K562 (cell line): ENCODE measurements around the gene LMNA. TPM values are rescaled to one million over a fixed set of nuclear protein-coding genes. Genes with fewer than 3 reads are reported as not detected.
A peak's percentile ranks its signal among the peaks of the same experiment; 100 is the strongest.

Experiments used
- ATAC-seq: fragments of 200-7000 bp; cut with Tn5 transposase; 3 replicates; pipeline ENCODE4 v1.9.1; 2020; ENCODE audit warnings: moderate library complexity
- BruUV-seq: library from RNA; stranded (reverse); fragments of 400-500 nt; replicated peaks from 2 replicates; lab custom pipeline; 2021; lab: Mats Ljungman, UMichigan
- CTCF ChIA-PET: fragments of 300-600 bp; formaldehyde crosslinking; extraction: SDS; loops from one replicate; lab custom pipeline; 2021; ENCODE audit warnings: low intra/inter-chr PET ratio; lab: Yijun Ruan, JAX
- POLR2A ChIA-PET: fragments of 300-600, 350-650 bp; sonication (Branson Sonifier 250); formaldehyde crosslinking; extraction: SDS; loops from one replicate; lab custom pipeline; 2021; ENCODE audit warnings: antibody characterized with exemption, inconsistent platforms; lab: Yijun Ruan, JAX
- DNase-seq, 4 experiments: peaks; one replicate each; pipeline versions ENCODE4 v3.0.0 to v3.0.0-alpha.2; 2011 to 2018; ENCODE audit warnings: low spot score in 3 of 4, mixed read lengths in 3 of 4; ENCODE audit errors: extremely low read depth in 1 of 4
- FAIRE-seq: peaks from 2 replicates; lab custom pipeline; 2011; peaks lifted over from hg19 to GRCh38; lab: Jason Lieb, UNC
- H2AFZ ChIP-seq: 2 replicates; pipeline ENCODE4 v1.6.0; 2011; ENCODE audit warnings: low read depth, low read length, control low read depth, inconsistent platforms
- H3K27ac ChIP-seq: fragments of 200-600 bp; 3 replicates; pipeline ENCODE4 v1.8.0; 2011; ENCODE audit warnings: low read depth, mild to moderate bottlenecking, control low read depth, inconsistent platforms, low read length, moderate library complexity, mixed read lengths; ENCODE audit errors: extremely low read depth
- H3K27me3 ChIP-seq, 2 experiments: fragments of 300-600 bp in 1 of 2; 2 replicates in 1 of 2; 3 replicates in 1 of 2; pipeline versions ENCODE4 v1.6.0 to v1.8.0; 2011; ENCODE audit warnings: inconsistent platforms in 2 of 2, low read length in 2 of 2, mild to moderate bottlenecking in 1 of 2, mixed read lengths in 1 of 2, moderate library complexity in 1 of 2; ENCODE audit not compliant: control insufficient read depth in 2 of 2, insufficient read depth in 2 of 2
- H3K36me3 ChIP-seq: fragments of 300-600 bp; 3 replicates; pipeline ENCODE4 v1.8.0; 2011; ENCODE audit warnings: mild to moderate bottlenecking, low read length, inconsistent platforms; ENCODE audit not compliant: control insufficient read depth, insufficient read depth
- H3K4me1 ChIP-seq, 2 experiments: fragments of 200-600 bp in 1 of 2; replicated peaks in 1 of 2; 2 replicates in 1 of 2; 3 replicates in 1 of 2; pipeline versions ENCODE4 v1.5.1 to v1.8.0; 2011; ENCODE audit warnings: inconsistent platforms in 2 of 2, low read length in 2 of 2, mild to moderate bottlenecking in 1 of 2, mixed read lengths in 1 of 2, moderate library complexity in 1 of 2; ENCODE audit not compliant: control insufficient read depth in 2 of 2, insufficient read depth in 2 of 2
- H3K4me2 ChIP-seq: 2 replicates; pipeline ENCODE4 v1.6.1; 2011; ENCODE audit warnings: low read length, control low read depth, inconsistent platforms, mixed read lengths; ENCODE audit not compliant: insufficient read depth
- H3K4me3 ChIP-seq: fragments of 200-600 bp; sonication (generic), shearing (Covaris generic); 2 replicates; pipeline ENCODE4 v1.5.1; 2016; ENCODE audit warnings: control low read depth, inconsistent platforms
- H3K79me2 ChIP-seq: fragments of 200-600 bp; 3 replicates; pipeline ENCODE4 v1.8.0; 2011; ENCODE audit warnings: low read length, inconsistent platforms; ENCODE audit not compliant: control insufficient read depth, insufficient read depth
- H3K9ac ChIP-seq, 2 experiments: 2 replicates each; pipeline versions ENCODE4 v1.6.0 to v1.6.1; 2011; ENCODE audit warnings: low read depth in 2 of 2, low read length in 2 of 2, control low read depth in 1 of 2, inconsistent platforms in 1 of 2, mild to moderate bottlenecking in 1 of 2, mixed read lengths in 1 of 2; ENCODE audit not compliant: insufficient read depth in 1 of 2
- H3K9me1 ChIP-seq: one replicate; pipeline ENCODE4 v1.6.0; 2011; ENCODE audit warnings: inconsistent platforms, mild to moderate bottlenecking, low read length, moderate library complexity; ENCODE audit not compliant: control insufficient read depth, insufficient read depth
- H3K9me3 ChIP-seq: replicated peaks from 2 replicates; pipeline ENCODE4 v1.5.1; 2011; ENCODE audit warnings: low read depth, low read length, inconsistent platforms; ENCODE audit not compliant: control insufficient read depth, insufficient read depth
- H4K20me1 ChIP-seq: replicated peaks from 2 replicates; pipeline ENCODE4 v1.6.1; 2011; ENCODE audit warnings: low read length, inconsistent platforms, mixed read lengths; ENCODE audit not compliant: control insufficient read depth, insufficient read depth
- ARID1B ChIP-seq: fragments of 450-650 bp; IDR thresholded peaks from 2 replicates; pipeline ENCODE4 v1.6.1; 2016; ENCODE audit warnings: antibody characterized with exemption, mild to moderate bottlenecking, inconsistent platforms
- BRD9 ChIP-seq: fragments of 450-650 bp; IDR thresholded peaks from 2 replicates; pipeline ENCODE4 v1.6.1; 2018; ENCODE audit warnings: low read depth; ENCODE audit not compliant: partially characterized antibody
- CBFB ChIP-seq: sonication (generic); formaldehyde crosslinking; IDR thresholded peaks from 2 replicates; pipeline ENCODE4 v1.4.0; 2020; ENCODE audit warnings: mild to moderate bottlenecking, missing genetic modification reagents
- HLTF ChIP-seq: fragments of 450-650 bp; IDR thresholded peaks from 2 replicates; pipeline ENCODE4 v1.6.1; 2016
- MNT ChIP-seq, 2 experiments: fragments of 450-650 bp; conservative IDR thresholded peaks; 2 replicates each; pipeline ENCODE4 v1.6.1; 2017; ENCODE audit warnings: mild to moderate bottlenecking in 2 of 2, moderate library complexity in 2 of 2
- MXI1 ChIP-seq: IDR thresholded peaks from 2 replicates; pipeline ENCODE4 v1.6.1; 2011; ENCODE audit warnings: low read depth, mild to moderate bottlenecking, improper control_type of control experiment, low read length
- NCOA1 ChIP-seq: fragments of 450-650 bp; IDR thresholded peaks from 2 replicates; pipeline ENCODE4 v1.6.1; 2016; ENCODE audit warnings: low read depth
- POLR2AphosphoS5 ChIP-seq: IDR thresholded peaks from 2 replicates; pipeline ENCODE4 v1.6.1; 2011; ENCODE audit warnings: mild to moderate bottlenecking, low read depth, low read length, moderate library complexity; ENCODE audit not compliant: control insufficient read depth, insufficient read depth
- SMAD4 ChIP-seq: fragments of 250-450 bp; sonication (Bioruptor Pico); conservative IDR thresholded peaks from 2 replicates; pipeline ENCODE4 v1.8.0; 2021; ENCODE audit warnings: inconsistent platforms, mild to moderate bottlenecking, moderate library complexity
- SRSF1 ChIP-seq: fragments of 200-400 bp; formaldehyde crosslinking; IDR thresholded peaks from 2 replicates; pipeline ENCODE4 v1.6.1; 2017; ENCODE audit warnings: mild to moderate bottlenecking, low read depth, low read length, moderate library complexity
- STAT5A ChIP-seq: IDR thresholded peaks from 2 replicates; pipeline ENCODE4 v1.6.1; 2012; ENCODE audit warnings: low read length, inconsistent platforms, borderline replicate concordance
- TAF1 ChIP-seq: IDR thresholded peaks from 2 replicates; pipeline ENCODE4 v1.6.1; 2011; ENCODE audit warnings: mild to moderate bottlenecking, low read length, moderate library complexity; ENCODE audit not compliant: insufficient read depth, control insufficient read depth, severe bottlenecking; ENCODE audit errors: extremely low read depth
- THRAP3 ChIP-seq: fragments of 450-650 bp; IDR thresholded peaks from 2 replicates; pipeline ENCODE4 v1.6.1; 2016; ENCODE audit warnings: mild to moderate bottlenecking, inconsistent platforms, borderline replicate concordance
- XRCC5 ChIP-seq: fragments of 200-400 bp; formaldehyde crosslinking; IDR thresholded peaks from 2 replicates; pipeline ENCODE4 v1.6.1; 2017; ENCODE audit warnings: low read depth, mild to moderate bottlenecking, low read length
- ZNF695 ChIP-seq: fragments of 450-650 bp; formaldehyde crosslinking; IDR thresholded peaks from 2 replicates; pipeline ENCODE4 v1.4.0; 2020; ENCODE audit warnings: mild to moderate bottlenecking, moderate library complexity
- ZNF699 ChIP-seq: fragments of 250-450 bp; sonication (Bioruptor Pico); IDR thresholded peaks from 2 replicates; pipeline ENCODE4 v1.8.0; 2021; ENCODE audit warnings: mild to moderate bottlenecking, moderate library complexity; ENCODE audit not compliant: insufficient replicate concordance
- whole genome bisulfite sequencing: fragments of 100-300 bp; shearing (Covaris generic); methylation state at CpG from one replicate; pipeline ENCODE4 v1.1.6; 2016; ENCODE audit warnings: low coverage, mixed read lengths; ENCODE audit not compliant: insufficient coverage; ENCODE audit errors: missing lambda C conversion rate; 5-methylcytosine and 5-hydroxymethylcytosine counted together
- in situ Hi-C: fragments of 300-500 bp; cut with MboI; formaldehyde crosslinking; loops from 4 replicates; pipeline ENCODE4 v1.15.0; 2018; ENCODE audit warnings: inconsistent platforms, mixed read lengths
- intact Hi-C: fragments of 100-400 bp; cut with micrococcal nuclease; formaldehyde crosslinking; loops from 2 replicates; pipeline ENCODE4 v1.14.2; 2022
- polyA plus RNA-seq, 8 experiments: library from polyadenylated mRNA; depleted of rRNA in 4 of 8; stranded (reverse) in 5 of 8; unstranded in 3 of 8; fragments of >200 nt; fragmentation: Nextera tagmentation in 2 of 8; fragmentation: Illumina TruSeq in 1 of 8; extraction: Ambion mirVana in 2 of 8; extraction: Trizol in 1 of 8; gene quantifications; 2 replicates each; pipeline versions ENCODE4 v1.2.1 to v1.2.3, GENCODE V29; 2011 to 2014; ENCODE audit warnings: inconsistent platforms in 1 of 8, missing spikeins in 1 of 8
- total RNA-seq, 7 experiments: library from RNA; depleted of rRNA in 6 of 7; stranded (reverse); fragments of >200 nt in 6 of 7; fragmentation: Illumina TruSeq in 2 of 7; extraction: Trizol in 2 of 7; gene quantifications; 2 replicates each; pipeline versions ENCODE4 v1.2.1 to v1.2.3, GENCODE V29; 2011 to 2021; ENCODE audit warnings: low replicate concordance in 1 of 7
- TF ChIP-seq, protein P1 (sequence below): fragments of 450-650 bp; formaldehyde crosslinking; IDR thresholded peaks from 2 replicates; pipeline ENCODE4 v1.4.0; 2020; ENCODE audit warnings: mild to moderate bottlenecking, moderate library complexity

The LMNA gene
- total and polyA plus RNA-seq, 9 of the 15 experiments (the other 6 are each of a cell fraction or from before 2014, with no cell fraction given) = 1.00 to 347 (median 88.2) TPM

DNA sequence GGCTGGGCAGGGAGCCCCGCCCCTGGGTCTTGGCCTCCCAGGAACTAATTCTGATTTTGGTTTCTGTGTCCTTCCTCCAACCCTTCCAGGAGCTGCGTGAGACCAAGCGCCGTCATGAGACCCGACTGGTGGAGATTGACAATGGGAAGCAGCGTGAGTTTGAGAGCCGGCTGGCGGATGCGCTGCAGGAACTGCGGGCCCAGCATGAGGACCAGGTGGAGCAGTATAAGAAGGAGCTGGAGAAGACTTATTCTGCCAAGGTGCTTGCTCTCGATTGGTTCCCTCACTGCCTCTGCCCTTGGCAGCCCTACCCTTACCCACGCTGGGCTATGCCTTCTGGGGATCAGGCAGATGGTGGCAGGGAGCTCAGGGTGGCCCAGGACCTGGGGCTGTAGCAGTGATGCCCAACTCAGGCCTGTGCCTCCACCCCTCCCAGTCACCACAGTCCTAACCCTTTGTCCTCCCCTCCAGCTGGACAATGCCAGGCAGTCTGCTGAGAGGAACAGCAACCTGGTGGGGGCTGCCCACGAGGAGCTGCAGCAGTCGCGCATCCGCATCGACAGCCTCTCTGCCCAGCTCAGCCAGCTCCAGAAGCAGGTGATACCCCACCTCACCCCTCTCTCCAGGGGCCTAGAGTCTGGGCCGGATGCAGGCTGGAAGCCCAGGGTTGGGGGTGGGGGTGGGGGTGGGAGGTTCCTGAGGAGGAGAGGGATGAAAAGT, 20.4 kb downstream of the LMNA start (continued):
- TF ChIP-seq SMAD4 (CRISPR knock-in tag) (no peak), ARID1B (no peak), TAF1 (no peak), SRSF1 (no peak)

- Histone ChIP-seq H3K9me3 (no peaks in the 10 kb centered on the region), H3K36me3 (peaks cover 77% of the 10 kb centered on the region; the same call in 2 of the 3 replicates), H3K27me3 (no peaks in the 10 kb centered on the region), H4K20me1 (0 out of 2 replicates have a peak, but pooled peaks cover 9% of the 10 kb centered on the region), H3K4me2 (no peak overlapping the region), H3K9me1 (no peaks in the 10 kb centered on the region), H3K27ac (no peak overlapping the region), H3K4me3 (no peak overlapping the region), H2AFZ (no peak overlapping the region), H3K9ac (peak overlapping the region in 1 of 2 experiments; percentile 45; a peak in 1 of 4 replicates), H3K79me2 (no peaks in the 10 kb centered on the region), H3K4me1 (peaks cover 0 to 18% of the 10 kb centered on the region in 2 experiments; a peak in 2 of 5 replicates)
- FAIRE-seq (no peak), ATAC-seq (no peak), DNase-seq (no peak)
- WGBS = 94% methylated on average over 23 of the region's 34 CpGs
- POLR2A ChIA-PET = interaction anchor here (0.5 to 2.3 kb wide), 7 partner anchors 18 to 178 kb away, joined by 3 to 6 read pairs (median 3); partner anchors contain the start of genes LMNA and SMG5
- in situ Hi-C loops (no loop called here), intact Hi-C loops (no loop called here)
- BruUV-seq = no TSS peak
- CTCF ChIA-PET = no interaction called here
- TF ChIP-seq NCOA1 (no peak), MNT (conservative IDR thresholded peaks at IDR 0.05) (no peak), ZNF699 (CRISPR knock-in tag) (no peak), CBFB (no peak), ZNF695 (no peak), POLR2AphosphoS5 (0 out of 2 replicates have a peak, but pooled peaks have one; percentile 12), HLTF (no peak), STAT5A (no peak), BRD9 (no peak), THRAP3 (no peak), XRCC5 (no peak), MXI1 (no peak)
- TF ChIP-seq, protein P1, sequence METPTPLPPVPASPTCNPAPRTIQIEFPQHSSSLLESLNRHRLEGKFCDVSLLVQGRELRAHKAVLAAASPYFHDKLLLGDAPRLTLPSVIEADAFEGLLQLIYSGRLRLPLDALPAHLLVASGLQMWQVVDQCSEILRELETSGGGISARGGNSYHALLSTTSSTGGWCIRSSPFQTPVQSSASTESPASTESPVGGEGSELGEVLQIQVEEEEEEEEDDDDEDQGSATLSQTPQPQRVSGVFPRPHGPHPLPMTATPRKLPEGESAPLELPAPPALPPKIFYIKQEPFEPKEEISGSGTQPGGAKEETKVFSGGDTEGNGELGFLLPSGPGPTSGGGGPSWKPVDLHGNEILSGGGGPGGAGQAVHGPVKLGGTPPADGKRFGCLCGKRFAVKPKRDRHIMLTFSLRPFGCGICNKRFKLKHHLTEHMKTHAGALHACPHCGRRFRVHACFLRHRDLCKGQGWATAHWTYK (CRISPR knock-in tag) = no peak
Measured at GRCh38 chr1:156135930-156136871, 21.7 kb downstream of the LMNA start.
